ENCODE data around the gene RFLNA.
"Not testable (repeated sequence)": the region's sequence is repeated elsewhere in the genome, so short reads cannot be mapped to it uniquely, and the experiment has no call there.

RFLNA gene

GRCh38 chr12:124283326-124283725 lies 11.6 kb upstream of the RFLNA start:
- DNase-seq = no peak

- DNase-seq = no peak
These were observed 10.5 kb upstream of the RFLNA start for GRCh38 chr12:124284368-124284767.

GRCh38 chr12:124286414-124286813 lies 8.5 kb upstream of the RFLNA start:
- no peak for DNase-seq

- no peak for DNase-seq
These were observed 7.9 kb upstream of the RFLNA start for GRCh38 chr12:124286971-124287370.

GRCh38 chr12:124289634-124290600 lies 5.0 kb upstream of the RFLNA start:
- DNase-seq = no peak

- DNase-seq = no peak
These were observed 2.5 kb upstream of the RFLNA start for GRCh38 chr12:124292385-124292784.

GRCh38 chr12:124293286-124294003 lies 1.4 kb upstream of the RFLNA start:
- DNase-seq = no peak

GRCh38 chr12:124295431-124296058 lies 652 bp downstream of the RFLNA start:
- peak; percentile 12 for DNase-seq

- no peak for DNase-seq
These were observed 1.5 kb downstream of the RFLNA start for GRCh38 chr12:124296295-124296915.

- no peak for DNase-seq
These were observed 2.0 kb downstream of the RFLNA start for GRCh38 chr12:124296916-124297351.

- no peak for DNase-seq
These were observed 2.5 kb downstream of the RFLNA start for GRCh38 chr12:124297389-124297788.

- no peak for DNase-seq
These were observed 3.0 kb downstream of the RFLNA start for GRCh38 chr12:124297856-124298255.

- no peak for DNase-seq
These were observed 4.0 kb downstream of the RFLNA start for GRCh38 chr12:124298685-124299410.

GRCh38 chr12:124299628-124300388 lies 4.9 kb downstream of the RFLNA start:
- no peak for DNase-seq

- DNase-seq = not testable (repeated sequence)
These were observed 5.8 kb downstream of the RFLNA start for GRCh38 chr12:124300657-124301056.

GRCh38 chr12:124301084-124301654 lies 6.3 kb downstream of the RFLNA start:
- no peak for DNase-seq

- no peak for DNase-seq
These were observed 7.4 kb downstream of the RFLNA start for GRCh38 chr12:124302241-124302806.

- DNase-seq = no peak
These were observed 8.1 kb downstream of the RFLNA start for GRCh38 chr12:124302807-124303578.

- DNase-seq = no peak
These were observed 8.9 kb downstream of the RFLNA start for GRCh38 chr12:124303579-124304313.
